ENCODE data around the gene EMP1.

- TF ChIP-seq HDAC2 (IDR thresholded peaks at IDR 0.05) (no peak), CTCF (IDR thresholded peaks at IDR 0.05) (no peak), MAX (IDR thresholded peaks at IDR 0.05) (no peak), GATA3 (IDR thresholded peaks at IDR 0.05; ENCODE audit: borderline replicate concordance) (no peak), JUN (IDR thresholded peaks at IDR 0.05) (no peak), SMC3 (IDR thresholded peaks at IDR 0.05) (no peak), REST (IDR thresholded peaks at IDR 0.05) (no peak), FOSL2 (IDR thresholded peaks at IDR 0.05) (no peak), FOSL2 (CRISPR knock-in tag; IDR thresholded peaks at IDR 0.05) (no peak), KDM5A (IDR thresholded peaks at IDR 0.05) (no peak)
Measured at GRCh38 chr12:13189264-13189663, 7.3 kb upstream of the EMP1 start.
